GM10266 (cell line): ENCODE measurements around the gene RSPRY1.

Source experiments
- DNase-seq: peaks from one replicate; pipeline ENCODE4 v3.0.0; 2012; ENCODE audit errors: extremely low spot score
- CTCF ChIP-seq: IDR thresholded peaks from 2 replicates; pipeline ENCODE4 v1.5.1; 2012; ENCODE audit warnings: mild to moderate bottlenecking, low read depth; ENCODE audit not compliant: control insufficient read depth, insufficient read depth; ENCODE audit errors: missing control alignments

Gene RSPRY1

GRCh38 chr16:57185945-57186871 is at the start of gene RSPRY1, which contains the start of gene PSME3IP1:
TSS of gene RSPRY1 (plus strand) at chr16:57186329. CDS start at chr16:57204659, 18,330 bp downstream.
TSS of gene PSME3IP1 (minus strand) at chr16:57186039. CDS start at chr16:57173854, 12,185 bp downstream.
- peak; percentile 100 for DNase-seq
- TF ChIP-seq CTCF: no peak

GRCh38 chr16:57137043-57137442 is 49.1 kb upstream of the RSPRY1 start:
- TF ChIP-seq CTCF: no peak
- no peak for DNase-seq

GRCh38 chr16:57137566-57138273 is 48.4 kb upstream of the RSPRY1 start:
- DNase-seq: no peak
- TF ChIP-seq CTCF: no peak

DNA sequence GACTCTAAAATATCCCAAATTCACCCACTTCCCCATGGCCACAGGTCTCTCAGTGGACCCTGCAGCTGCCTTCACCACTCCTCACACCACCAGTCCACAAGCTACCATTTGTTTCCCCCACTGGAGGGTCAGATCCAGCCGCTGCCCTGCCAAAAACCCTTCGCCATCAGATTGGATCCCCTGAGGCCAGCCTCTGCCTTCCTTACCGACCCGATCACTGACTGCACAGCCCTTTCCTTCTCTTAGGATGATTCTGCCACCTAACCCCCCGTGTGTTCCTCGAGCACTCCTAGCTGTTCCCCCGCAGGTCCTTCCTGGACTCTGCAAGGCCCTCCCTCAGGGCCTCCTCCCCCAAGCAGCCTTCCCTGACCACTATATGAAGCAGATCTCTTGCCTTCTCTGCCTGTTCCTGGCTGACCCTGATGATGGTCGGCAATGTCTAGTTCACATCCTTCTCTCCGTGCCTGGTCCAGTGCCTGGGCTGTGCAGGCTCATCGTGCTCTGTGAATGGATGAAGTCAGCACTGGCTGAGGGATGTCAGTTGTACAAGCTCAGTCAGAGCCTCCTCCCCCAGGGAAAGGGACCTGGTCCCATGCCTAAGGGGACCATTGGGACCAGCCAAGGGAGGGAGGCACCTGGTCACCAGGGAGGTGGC is 47.7 kb upstream of the RSPRY1 start:
- no peak for DNase-seq
- no peak for TF ChIP-seq CTCF

GRCh38 chr16:57140931-57141668 is 45.0 kb upstream of the RSPRY1 start:
- no peak for DNase-seq
- TF ChIP-seq CTCF: no peak

GRCh38 chr16:57141822-57142631 is 44.1 kb upstream of the RSPRY1 start:
- TF ChIP-seq CTCF: no peak
- peak; percentile 49 for DNase-seq
